Heart right ventricle (tissue), 16 donors: ENCODE results near the gene SUSD4. TPM values are rescaled to one million over a fixed set of nuclear protein-coding genes. Genes with fewer than 3 reads are reported as not detected.

ENCODE experiments used
- ATAC-seq, 8 donors: fragments of 200-7000 bp; cut with Tn5 transposase; one replicate each; pipeline ENCODE4 v1.9.1; 2020; ENCODE audit warnings: mild to moderate bottlenecking in 8 of 8, moderate library complexity in 8 of 8, moderate number of reproducible peaks in 1 of 8
- DNase-seq, 2 donors: peaks; one replicate each; pipeline ENCODE4 v3.0.0-alpha.2; 2020
- H3K27ac ChIP-seq, 10 donors: fragments of 200-600 bp; sonication (generic) in 2 of 10; one replicate each; pipeline versions ENCODE4 v1.5.0 to v1.8.0; 2020 to 2022; ENCODE audit warnings: mild to moderate bottlenecking in 3 of 10
- H3K27me3 ChIP-seq, 7 donors: fragments of 200-600 bp; one replicate each; pipeline ENCODE4 v1.8.0; 2021 to 2022; ENCODE audit warnings: mild to moderate bottlenecking in 2 of 7
- H3K36me3 ChIP-seq, 9 donors: fragments of 200-600 bp; sonication (generic) in 1 of 9; one replicate each; pipeline versions ENCODE4 v1.5.0 to v1.8.0; 2020 to 2022; ENCODE audit warnings: mild to moderate bottlenecking in 2 of 9
- H3K4me1 ChIP-seq, 9 donors: fragments of 200-600 bp; sonication (generic) in 1 of 9; one replicate each; pipeline versions ENCODE4 v1.5.0 to v1.8.0; 2020 to 2022; ENCODE audit warnings: mild to moderate bottlenecking in 4 of 9
- H3K4me3 ChIP-seq, 10 donors: fragments of 200-600 bp; sonication (generic) in 2 of 10; one replicate each; pipeline versions ENCODE4 v1.5.0 to v1.8.0; 2020 to 2022; ENCODE audit warnings: mild to moderate bottlenecking in 7 of 10, moderate library complexity in 2 of 10
- H3K9me3 ChIP-seq, 11 donors: fragments of 200-600 bp in 10 of 11; sonication (generic) in 2 of 11; one replicate each; pipeline versions ENCODE4 v1.5.0 to v1.8.0; 2013 to 2022; ENCODE audit warnings: mild to moderate bottlenecking in 2 of 11, control low read depth in 1 of 11, moderate library complexity in 1 of 11
- WGBS, 2 donors: extraction: QIAGEN DNeasy Blood & Tissue Kit; methylation state at CpG; one replicate each; pipeline ENCODE4 v1.1.7; 2013; ENCODE audit warnings: inconsistent platforms in 1 of 2; 5-methylcytosine and 5-hydroxymethylcytosine counted together
- intact Hi-C, 10 donors: fragments of 100-400 bp; cut with DNase I; formaldehyde crosslinking; loops; one replicate each; pipeline versions ENCODE4 v1.11.1 to v1.14.2; 2022
- polyA plus RNA-seq, 2 donors: library from polyadenylated mRNA; stranded (reverse); fragments of 200-250 nt; gene quantifications; one replicate each; pipeline ENCODE4 v1.2.3, GENCODE V29; 2013
- total RNA-seq, 10 donors: library from RNA; stranded (reverse); fragmentation: NEBNext Ultra II Directional in 3 of 10; extraction: Animal tissue kit (Norgen Biotek cat#: 25700) in 3 of 10; gene quantifications; one replicate each; pipeline versions ENCODE4 v1.2.1 to v1.2.4, GENCODE V29; 2021 to 2023
- TF ChIP-seq, protein P1 (sequence below), 9 donors: fragments of 200-600 bp; sonication (generic) in 2 of 9; IDR thresholded peaks; one replicate each; pipeline versions ENCODE4 v1.5.0 to v1.8.0; 2021 to 2022; ENCODE audit warnings: antibody characterized with exemption in 9 of 9, mild to moderate bottlenecking in 5 of 9, moderate library complexity in 1 of 9
- donor health status: Arrhythmogenic right ventricular cardiomyopathy.
- donor health status: ischemic (EF 13 %, LVEDD 7.1; RV severe dilation, severe dysfunction).
- donor health status: healthy with polysubstance abuse.
- donor health status: DM: no; HTN: yes; CAD: no.
- donor health status: DM: no; HTN: no; CAD: no.
- donor health status: ischemic (EF 25% LVEDD 6.9; RV normal size, moderate dysfunction).
- donor health status: ischemic (EF 25% LVEDD 5.7; RV mildly dilated, moderate dysfunction).
- donor health status: healthy.
- donor health status: DM: yes; HTN: yes; CAD: no.
- donor health status: Ischemic cardiomyopathy.
- donor health status: ischemic (EF 35%, LVEDD 5.7; RV mildly dilated, moderate dysfunction).
- donor health status: nonischemic (EF 11% LVEDD 7.7; RV severe dilation, severe dysfunction).
- donor health status: DM: yes; HTN: yes; CAD: no.
- donor health status: PGD.
- donor health status: ischemic (EF 29% LVEDD 5.4; RV normal size, mild dysfunction).
- donor health status: nonischemic (EF 23%, LVEDD 6.1; RV moderate dilation, normal function).

The SUSD4 gene
- total and polyA plus RNA-seq, 12 donors = 0.99 to 36.5 (median 6.2) TPM

DNA sequence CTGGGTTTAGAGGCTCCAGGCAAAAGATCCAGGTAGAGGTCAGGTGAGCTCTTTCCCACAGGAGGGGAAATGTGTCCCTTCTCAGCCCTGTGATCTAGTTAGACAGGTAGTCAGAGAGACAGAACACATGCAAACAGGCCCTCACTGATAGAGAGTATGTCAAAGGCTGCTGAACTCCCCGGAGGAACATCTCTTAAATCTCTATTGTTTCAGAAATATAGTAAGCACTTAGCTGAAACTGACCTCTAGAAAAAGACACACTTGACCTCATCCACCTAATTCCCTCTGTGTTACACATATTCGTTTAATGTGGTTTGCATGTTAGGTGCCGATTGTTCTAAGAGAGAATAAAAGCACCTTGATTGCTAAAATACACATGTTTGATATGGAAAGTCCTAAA is 23.3 kb downstream of the SUSD4 start:
- ATAC-seq (no peak), DNase-seq (no peak)
- intact Hi-C loops = loop anchor here in 3 of 10 donors (10.0 kb wide), 3 partner anchors 84 to 206 kb away; partner anchors contain the start of gene TLR5 (in 1 of the 3)
- TF ChIP-seq, protein P1, sequence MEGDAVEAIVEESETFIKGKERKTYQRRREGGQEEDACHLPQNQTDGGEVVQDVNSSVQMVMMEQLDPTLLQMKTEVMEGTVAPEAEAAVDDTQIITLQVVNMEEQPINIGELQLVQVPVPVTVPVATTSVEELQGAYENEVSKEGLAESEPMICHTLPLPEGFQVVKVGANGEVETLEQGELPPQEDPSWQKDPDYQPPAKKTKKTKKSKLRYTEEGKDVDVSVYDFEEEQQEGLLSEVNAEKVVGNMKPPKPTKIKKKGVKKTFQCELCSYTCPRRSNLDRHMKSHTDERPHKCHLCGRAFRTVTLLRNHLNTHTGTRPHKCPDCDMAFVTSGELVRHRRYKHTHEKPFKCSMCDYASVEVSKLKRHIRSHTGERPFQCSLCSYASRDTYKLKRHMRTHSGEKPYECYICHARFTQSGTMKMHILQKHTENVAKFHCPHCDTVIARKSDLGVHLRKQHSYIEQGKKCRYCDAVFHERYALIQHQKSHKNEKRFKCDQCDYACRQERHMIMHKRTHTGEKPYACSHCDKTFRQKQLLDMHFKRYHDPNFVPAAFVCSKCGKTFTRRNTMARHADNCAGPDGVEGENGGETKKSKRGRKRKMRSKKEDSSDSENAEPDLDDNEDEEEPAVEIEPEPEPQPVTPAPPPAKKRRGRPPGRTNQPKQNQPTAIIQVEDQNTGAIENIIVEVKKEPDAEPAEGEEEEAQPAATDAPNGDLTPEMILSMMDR (IDR thresholded peaks at IDR 0.05) = no peak
- no peak overlapping the region for H3K4me3 ChIP-seq
- no peaks in the 10 kb centered on the region for H3K27me3 ChIP-seq
- no peaks in the 10 kb centered on the region for H3K36me3 ChIP-seq
- 68 to 75% methylated on average over 3 of the region's 3 CpGs for WGBS, 2 donors
- no peaks in the 10 kb centered on the region for H3K9me3 ChIP-seq
- peak overlapping the region in 9 of 10 donors; percentile 9 to 82 (median 56) for H3K27ac ChIP-seq
- peaks cover 0 to 64% (median 28%) of the 10 kb centered on the region in 9 donors for H3K4me1 ChIP-seq

DNA sequence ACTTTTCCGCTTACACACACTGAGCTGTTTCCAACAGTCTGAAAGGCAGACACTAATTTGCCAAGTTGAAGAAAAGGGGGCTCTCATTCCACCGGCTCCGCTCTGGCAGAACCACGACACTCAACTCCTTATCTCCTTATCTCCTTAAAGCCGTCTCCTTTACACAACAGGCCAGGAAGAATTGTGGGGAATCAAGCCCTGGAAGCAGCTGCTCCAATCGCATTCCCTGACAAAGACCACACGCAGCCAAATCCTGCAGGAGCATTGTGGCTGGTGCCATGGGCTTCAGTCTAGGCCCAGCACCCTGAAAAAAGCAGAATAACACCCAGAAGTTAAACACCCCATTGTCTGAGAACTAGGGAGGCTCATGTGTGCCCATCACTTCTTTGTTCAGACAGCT is 24.1 kb downstream of the SUSD4 start:
- intact Hi-C loops = loop anchor here in 3 of 10 donors (10.0 kb wide), 3 partner anchors 85 to 205 kb away; partner anchors contain the start of gene TLR5 (in 1 of the 3)

DNA sequence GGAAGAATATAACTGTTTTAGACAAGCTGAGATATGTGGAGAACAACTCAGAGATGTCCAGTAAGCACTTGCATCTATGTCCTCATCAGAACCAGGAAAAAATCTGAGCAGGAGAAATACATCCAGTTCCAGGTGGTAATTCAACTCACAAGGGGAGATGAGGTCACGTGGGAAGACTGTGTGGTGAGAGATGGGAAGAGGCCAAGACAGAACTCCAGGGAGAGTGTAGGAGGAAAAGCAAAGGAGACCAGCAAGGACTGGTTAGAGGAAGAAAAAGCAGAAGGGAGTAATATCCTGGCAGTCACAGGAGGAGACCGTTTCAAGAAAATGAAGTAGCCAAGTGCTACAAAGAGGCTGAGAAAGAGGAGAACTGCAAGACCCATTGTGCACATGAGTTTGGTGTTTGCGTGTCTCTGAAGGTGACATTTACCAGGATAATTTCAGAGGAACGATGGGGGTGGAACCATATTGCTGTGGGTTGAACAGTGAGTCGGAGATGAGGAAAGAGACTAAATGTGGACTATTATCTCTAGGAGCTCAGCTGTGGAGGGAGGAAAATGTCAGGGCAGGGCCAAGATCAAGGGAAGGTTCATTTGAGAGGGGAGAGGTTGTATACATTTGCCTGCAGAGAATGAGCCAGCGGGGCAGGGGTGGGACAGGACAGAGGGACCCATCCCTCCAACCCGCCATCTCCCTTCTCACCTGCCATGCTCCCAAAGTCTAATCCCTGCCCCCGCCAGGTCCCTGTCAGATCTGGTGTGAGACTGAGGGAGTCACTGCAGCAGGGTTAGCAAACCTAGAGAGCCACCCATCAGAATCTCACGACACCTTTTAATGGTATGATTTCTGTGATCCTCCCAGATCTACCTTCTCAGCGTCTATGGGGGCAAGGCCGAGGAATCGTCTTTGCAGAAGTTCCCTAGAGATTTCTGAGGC is 24.9 kb downstream of the SUSD4 start:
- peak in 7 of 8 donors; percentile 30 to 52 (median 38) for ATAC-seq

More for the DNA sequence above, 24.1 kb downstream of the SUSD4 start:
- ATAC-seq (no peak), DNase-seq (no peak)
- Histone ChIP-seq H3K27ac (peak overlapping the region in 4 of 10 donors; percentile 25 to 82 (median 66)), H3K9me3 (peaks cover 0 to 3% (median 0%) of the 10 kb centered on the region in 11 donors), H3K27me3 (no peaks in the 10 kb centered on the region), H3K4me1 (peaks cover 0 to 63% (median 28%) of the 10 kb centered on the region in 9 donors), H3K4me3 (no peak overlapping the region), H3K36me3 (no peaks in the 10 kb centered on the region)
- 83 to 85% methylated on average over 7 of the region's 7 CpGs for WGBS, 2 donors
- TF ChIP-seq, protein P1 (IDR thresholded peaks at IDR 0.05) = no peak

More for the DNA sequence above, 24.9 kb downstream of the SUSD4 start:
- no peak overlapping the region for H3K4me3 ChIP-seq
- H3K36me3 ChIP-seq = no peaks in the 10 kb centered on the region
- peak in 1 of 2 donors; percentile 32 for DNase-seq
- intact Hi-C loops = no loop called here
- peak overlapping the region in 4 of 10 donors; percentile 11 to 82 (median 50) for H3K27ac ChIP-seq
- TF ChIP-seq, protein P1 (IDR thresholded peaks at IDR 0.05) = no peak
- H3K4me1 ChIP-seq = peaks cover 0 to 55% (median 25%) of the 10 kb centered on the region in 9 donors
- H3K9me3 ChIP-seq = peaks cover 0 to 3% (median 0%) of the 10 kb centered on the region in 11 donors
- no peaks in the 10 kb centered on the region for H3K27me3 ChIP-seq
- 73 to 82% methylated on average over 12 of the region's 12 CpGs for WGBS, 2 donors
